HG03060 (cell line): ENCODE measurements around the gene PHF23.

Experiments used
- ATAC-seq: cut with Tn5 transposase; IDR thresholded peaks from one replicate; pipeline ENCODE4 v1.9.1; 2021; ENCODE audit warnings: low read depth, moderate number of reproducible peaks; ENCODE audit not compliant: unreplicated experiment

PHF23 gene

DNA sequence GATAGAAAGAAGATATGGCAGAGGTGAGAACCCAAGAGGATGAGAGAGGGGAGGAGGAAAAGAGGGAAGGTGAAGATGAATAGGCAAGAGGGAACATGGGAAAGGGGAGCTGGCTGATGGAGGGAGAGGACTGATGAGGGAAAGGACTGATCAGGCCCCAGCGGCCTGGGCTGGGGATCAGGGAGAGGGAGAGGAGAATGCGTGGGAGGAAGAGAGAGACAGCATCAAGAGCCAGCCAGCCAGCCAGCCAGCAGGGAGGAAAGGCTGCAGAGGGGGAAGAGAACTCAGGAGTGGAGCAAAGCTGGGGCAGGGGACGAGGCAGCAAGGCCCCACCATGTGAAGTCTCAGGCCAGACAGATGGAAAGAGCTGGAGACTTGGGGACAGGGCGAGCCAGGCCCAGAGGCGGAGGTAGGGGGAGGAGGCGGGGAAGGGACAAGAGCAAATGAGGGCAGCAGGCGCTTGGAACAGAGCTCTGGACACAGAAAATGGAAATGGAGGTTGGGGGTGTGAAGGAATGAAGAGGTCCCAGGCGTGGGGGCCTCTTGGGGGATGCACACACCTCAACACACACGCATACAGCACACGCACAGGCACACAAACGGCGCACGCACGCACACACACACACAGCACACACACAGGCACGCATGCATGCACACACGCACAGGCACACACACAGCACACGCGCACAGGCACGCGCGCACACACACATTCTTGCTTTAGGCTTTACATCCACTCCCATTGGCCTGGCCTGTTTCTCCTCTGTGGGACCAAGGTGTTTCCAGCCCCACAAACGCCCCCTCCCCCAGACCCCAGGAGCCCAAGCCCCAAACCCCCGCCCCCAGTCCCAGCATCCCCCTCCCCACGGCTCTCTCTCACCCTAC, 31.9 kb downstream of the PHF23 start:
- ATAC-seq, result no peak

DNA sequence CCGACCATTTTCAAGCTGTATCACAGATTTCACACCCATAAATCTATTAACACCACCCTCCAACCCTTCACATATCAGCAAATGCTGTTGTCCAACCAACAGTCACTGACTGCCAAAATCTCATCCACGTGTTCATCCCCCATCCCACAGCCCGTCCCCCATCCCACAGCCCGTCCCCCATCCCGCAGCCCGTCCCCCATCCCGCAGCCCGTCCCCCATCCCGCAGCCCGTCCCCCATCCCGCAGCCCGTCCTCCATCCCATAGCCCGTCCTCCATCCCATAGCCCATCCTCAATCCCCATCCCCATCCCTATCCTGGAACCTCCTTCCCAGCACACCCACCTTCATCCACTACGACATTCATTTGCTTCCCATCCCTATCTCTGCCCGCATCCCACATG, 33.7 kb downstream of the PHF23 start:
- no peak for ATAC-seq

DNA sequence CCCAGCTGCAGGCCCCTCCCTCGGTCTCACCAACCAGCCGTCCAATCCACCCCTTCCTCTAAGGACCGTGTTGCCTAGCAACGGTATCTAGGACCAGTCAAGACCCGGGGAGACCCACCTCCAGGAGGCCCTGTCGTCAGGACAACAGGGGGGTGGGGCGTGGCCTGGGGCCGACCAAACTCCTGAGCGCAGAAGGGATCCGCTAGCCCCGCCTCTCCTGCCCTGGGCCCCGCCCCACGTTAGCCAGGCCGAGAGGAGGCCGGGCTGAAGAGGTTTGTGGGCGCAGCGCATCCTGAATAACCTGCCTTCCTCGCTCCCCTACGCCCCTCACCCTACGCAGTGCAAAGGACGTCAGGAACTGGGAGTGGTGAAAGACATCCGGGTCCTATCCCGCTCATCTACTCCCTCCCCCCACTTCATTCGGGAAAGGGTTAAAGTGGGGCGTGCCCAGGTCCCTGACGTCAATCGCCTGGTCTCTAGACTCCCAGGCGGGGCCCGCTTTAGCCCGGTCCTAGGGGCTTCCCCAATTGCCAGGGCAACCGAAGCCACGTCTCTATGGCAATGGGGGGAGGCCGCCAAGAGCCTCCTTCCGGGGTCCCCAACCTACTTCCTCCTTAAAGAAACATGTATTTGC, 34.3 kb downstream of the PHF23 start:
- no peak for ATAC-seq

DNA sequence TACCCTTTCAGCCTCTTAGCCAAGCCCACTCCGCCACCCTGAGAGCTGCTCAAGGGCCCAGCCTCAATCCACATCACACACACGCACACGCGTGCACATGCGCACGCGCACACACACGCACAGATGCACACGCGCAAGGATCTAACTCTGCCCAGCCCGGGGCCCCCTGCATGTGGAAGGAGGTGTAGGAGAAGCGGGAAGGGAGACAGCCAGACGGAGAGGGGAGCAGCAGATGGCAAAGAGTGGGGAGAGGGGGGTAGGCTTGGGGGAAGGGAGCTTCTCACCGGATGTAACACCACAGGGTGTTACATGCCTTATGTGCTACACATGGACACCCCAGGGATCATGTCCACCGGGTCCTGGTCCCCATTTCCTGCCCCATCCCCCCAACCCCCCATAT, 34.9 kb downstream of the PHF23 start:
- ATAC-seq, result no peak

DNA sequence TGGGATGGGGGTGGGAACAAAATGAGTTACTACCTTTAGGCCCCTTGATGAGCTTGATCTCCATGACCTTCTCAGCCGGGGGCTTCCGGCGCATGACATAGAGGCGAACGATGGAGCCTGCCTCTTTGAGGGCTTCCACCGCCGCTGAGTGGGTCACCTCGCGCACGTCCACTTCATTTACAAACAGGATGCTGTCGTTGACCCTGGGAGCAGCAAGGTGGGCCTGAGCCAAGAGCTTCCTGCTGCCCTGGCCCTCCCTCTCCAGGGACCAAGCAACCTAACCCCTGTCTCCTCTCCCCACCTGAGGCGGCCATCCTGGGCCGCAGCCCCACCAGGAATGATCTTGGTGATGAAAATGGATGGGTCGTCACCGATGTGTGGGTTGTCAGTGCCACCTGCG, 35.9 kb downstream of the PHF23 start:
- no peak for ATAC-seq

DNA sequence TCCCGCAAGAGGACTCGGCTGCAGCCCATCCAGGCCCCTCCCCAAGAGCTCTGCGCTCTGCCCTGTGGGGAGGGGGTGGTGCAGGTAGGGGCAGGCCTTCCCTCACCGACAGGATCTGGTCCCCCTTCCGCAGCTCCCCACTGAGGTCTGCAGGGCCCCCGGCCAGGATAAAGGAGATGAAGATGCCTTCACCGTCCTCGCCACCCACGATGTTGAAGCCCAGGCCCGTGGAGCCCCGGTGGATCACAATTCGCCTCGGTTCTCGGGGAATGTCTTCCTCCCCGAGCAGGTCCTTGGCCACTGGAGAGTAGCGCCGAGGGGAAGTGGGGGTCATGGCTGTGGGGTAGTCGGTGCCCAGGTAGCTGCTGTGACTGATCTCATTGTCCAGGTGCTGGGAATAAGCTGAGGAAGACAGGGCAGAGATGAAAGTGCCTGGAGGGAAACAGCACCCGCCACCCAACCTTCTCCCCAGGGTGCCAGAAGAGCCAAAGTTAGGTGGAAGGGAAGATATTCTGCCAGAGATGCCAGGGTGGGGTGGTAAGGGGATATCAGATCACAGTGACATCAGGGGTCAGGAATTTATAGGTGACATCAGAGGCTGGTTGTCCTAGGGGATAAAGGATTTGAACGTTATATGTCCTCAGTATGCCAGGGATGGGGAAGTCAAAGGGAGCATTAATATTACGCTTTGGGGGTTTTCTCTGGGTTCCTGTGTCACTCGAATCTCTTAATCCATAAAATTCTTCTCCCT, 42.4 kb downstream of the PHF23 start:
- ATAC-seq, result no peak

DNA sequence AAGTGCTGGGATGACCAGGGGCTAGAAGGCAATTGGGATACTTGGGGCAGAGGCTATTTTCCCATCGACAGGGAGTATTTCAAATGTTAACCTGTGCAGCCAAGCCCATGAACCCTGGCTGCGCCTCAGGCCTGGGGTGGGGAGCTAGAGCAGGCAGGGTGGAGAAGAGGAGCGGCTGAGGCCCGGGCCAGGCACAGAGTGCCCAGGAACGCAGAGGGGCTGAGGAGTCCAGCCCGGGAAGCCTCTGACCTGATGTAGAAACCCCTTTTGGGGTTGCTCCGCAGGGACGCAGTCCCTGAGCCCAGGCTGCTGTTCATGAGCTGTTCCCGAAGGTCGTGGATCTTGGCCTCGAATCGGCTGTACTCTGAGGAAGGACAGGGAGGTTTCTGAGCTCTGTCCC, 43.3 kb downstream of the PHF23 start:
- ATAC-seq, result no peak

DNA sequence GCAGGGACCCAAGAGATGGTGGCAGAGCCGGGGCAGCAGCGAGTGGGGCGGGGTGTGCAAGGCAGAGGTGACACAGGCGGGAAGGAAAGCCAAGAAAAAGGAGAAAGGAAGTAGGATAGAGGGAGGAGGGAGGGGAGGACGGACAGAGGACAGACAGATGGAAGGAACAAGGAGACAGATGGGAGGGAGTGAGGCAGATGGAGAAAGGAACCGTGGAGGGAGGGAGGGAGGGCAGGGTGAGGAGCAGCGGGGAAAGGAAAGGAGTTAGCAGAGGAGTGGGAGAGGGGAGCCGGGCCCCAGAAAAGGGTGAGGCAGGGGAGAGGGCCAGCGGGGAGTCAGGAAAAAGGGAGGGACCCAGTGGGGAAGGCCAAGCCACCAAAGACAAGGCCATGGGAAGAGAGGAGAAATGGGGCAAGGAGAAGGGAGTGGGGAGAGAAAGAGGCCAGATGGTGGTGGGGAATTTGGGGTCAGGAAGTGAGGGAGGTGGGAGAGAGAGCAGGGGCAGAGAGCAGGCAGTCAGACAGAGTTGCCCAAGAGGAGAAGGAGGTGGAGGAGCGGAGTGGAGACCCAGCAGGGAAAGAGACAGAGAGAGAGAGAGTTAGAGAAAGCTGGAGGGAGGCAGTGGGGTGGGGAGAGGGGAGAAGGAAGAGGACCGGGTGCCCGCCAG, 46.9 kb downstream of the PHF23 start:
- no peak for ATAC-seq

DNA sequence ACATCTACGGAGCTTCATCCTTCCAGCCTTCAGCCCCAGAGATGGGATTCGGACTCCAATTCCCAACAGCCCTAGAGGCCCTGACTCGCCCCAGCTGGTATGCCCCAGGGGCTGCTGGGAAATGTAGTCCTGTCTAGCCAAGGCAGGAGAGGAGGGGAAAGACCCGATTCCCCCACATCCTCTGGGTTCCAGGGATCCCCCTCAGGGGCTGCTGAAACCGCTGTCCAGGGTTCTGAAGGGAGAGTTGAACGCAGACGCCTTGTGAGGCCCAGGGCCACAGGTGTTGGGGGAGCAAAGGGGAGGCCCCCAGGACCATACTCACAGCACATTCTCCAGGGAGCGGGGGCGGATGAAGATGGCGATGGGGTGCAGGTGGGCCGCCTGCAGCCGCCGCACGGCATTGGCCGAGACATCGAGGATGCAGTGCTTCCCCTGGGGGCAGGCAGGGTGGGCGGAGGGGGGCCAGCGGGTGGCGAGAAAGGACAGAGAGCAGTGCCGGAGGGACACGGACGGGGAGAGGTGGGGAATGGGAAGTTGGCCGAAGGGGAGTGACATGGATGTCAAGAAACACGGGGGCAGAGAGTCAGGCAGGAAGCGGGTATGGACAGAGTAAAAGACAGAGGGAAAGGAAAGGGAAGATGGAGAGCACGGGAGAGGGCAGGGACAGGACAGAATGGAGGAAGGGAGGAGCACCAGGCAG, 47.5 kb downstream of the PHF23 start:
- no peak for ATAC-seq

DNA sequence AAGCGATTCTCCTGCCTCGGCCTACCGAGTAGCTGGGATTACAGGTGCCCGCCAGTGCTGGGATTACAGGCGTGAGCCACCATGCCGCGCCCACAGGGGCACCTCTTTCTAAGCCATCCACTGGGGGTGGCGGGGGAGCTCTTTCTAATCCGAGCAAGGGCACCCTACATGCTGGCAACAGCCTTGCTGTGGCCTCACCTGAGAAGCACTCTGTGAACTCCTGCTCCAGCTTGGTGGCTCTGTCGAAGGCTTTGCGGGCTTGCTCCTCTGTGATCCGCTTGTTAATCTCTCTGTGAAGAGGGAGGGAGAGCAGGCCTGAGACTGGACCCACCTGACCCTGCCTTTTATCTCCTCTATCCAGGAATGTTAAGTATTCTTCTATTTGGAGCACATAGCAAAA, 48.2 kb downstream of the PHF23 start:
- no peak for ATAC-seq

DNA sequence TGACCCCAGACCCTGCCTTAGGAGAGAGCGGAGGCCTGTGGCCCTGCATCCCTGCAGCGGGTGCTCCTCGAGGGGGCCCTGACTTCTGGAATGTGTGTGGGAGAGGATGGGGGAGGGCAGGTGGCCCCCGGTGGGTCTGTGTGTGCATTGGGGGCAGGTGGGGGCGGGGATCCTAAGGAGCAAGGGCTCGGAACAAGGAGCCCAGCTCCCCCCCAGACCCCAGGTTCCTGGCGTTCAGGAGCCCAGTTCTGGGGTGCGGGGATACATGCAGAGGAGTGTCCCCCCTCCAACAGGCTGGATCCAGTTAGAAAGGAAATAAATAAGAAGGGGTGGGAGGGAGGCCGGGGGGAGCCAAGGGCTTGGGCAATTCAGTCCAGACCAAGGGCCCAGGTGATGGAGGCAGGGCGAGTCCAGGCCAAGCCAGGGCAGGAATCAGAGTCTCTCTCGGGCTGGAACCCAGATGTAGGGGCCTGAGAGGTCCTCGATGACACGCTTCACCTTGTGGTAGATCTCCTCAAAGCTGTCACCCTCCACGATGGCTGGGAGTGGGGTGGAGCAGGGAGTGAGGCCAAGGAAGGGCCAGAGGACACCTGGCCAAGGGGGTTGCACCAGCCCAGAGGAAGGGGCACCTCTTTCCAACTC, 48.9 kb downstream of the PHF23 start:
- no peak for ATAC-seq

DNA sequence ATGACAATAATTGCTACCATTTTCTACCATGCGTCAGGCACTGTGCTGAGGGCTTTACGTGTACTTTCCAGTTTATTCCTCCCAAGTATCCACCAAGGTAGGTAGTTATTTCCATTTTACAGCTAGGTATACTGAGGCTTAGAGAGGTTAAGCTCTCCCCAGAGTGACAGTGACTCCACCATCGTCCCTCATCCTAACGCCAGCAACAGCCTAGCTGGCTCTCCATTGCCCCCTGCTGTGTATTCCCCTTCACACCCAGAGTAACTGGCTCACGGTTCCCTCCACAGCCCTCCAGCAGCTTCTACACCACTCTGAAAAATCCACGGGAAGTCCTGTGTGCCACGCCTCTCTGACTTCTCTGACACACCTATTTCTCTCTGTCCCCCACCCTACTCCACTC, 53.0 kb downstream of the PHF23 start:
- no peak for ATAC-seq
